HepG2 (cell line): ENCODE data around the gene CIAO2A. TPM values are rescaled to one million over a fixed set of nuclear protein-coding genes. Genes with fewer than 3 reads are reported as not detected.

Experiments used
- PHF5A ChIP-seq: IDR thresholded peaks from one replicate; pipeline ENCODE4 v1.6.1; 2018; ENCODE audit warnings: low read depth, missing genetic modification reagents; ENCODE audit not compliant: unreplicated experiment
- RBFOX2 ChIP-seq: fragments of 200-400 bp; formaldehyde crosslinking; IDR thresholded peaks from 2 replicates; pipeline ENCODE4 v1.6.1; 2017; ENCODE audit warnings: low read depth, mild to moderate bottlenecking, low read length
- RELA ChIP-seq: sonication (generic); formaldehyde crosslinking; IDR thresholded peaks from 2 replicates; pipeline ENCODE4 v1.4.0; 2020; ENCODE audit warnings: missing genetic modification reagents
- SMC3 ChIP-seq: IDR thresholded peaks from 2 replicates; pipeline ENCODE4 v1.6.1; 2011; ENCODE audit warnings: low read length, improper control_type of control experiment
- SP140L ChIP-seq: sonication (generic); formaldehyde crosslinking; IDR thresholded peaks from 2 replicates; pipeline ENCODE4 v1.4.0; 2020; ENCODE audit warnings: missing genetic modification reagents, borderline replicate concordance
- ZMYM3 ChIP-seq: sonication (generic); formaldehyde crosslinking; IDR thresholded peaks from 2 replicates; pipeline ENCODE4 v1.5.1; 2020; ENCODE audit warnings: mild to moderate bottlenecking, missing genetic modification reagents
- ZNF12 ChIP-seq: sonication (generic); formaldehyde crosslinking; IDR thresholded peaks from 2 replicates; pipeline ENCODE4 v1.5.0; 2020; ENCODE audit warnings: missing genetic modification reagents
- ZNF572 ChIP-seq: sonication (generic); formaldehyde crosslinking; IDR thresholded peaks from 2 replicates; pipeline ENCODE4 v1.5.1; 2020; ENCODE audit warnings: mild to moderate bottlenecking, missing genetic modification reagents
- polyA plus RNA-seq, 8 experiments: library from polyadenylated mRNA; depleted of rRNA in 3 of 8; stranded (reverse) in 7 of 8; unstranded in 1 of 8; fragments of >200 nt; fragmentation: Illumina TruSeq in 4 of 8; extraction: Trizol in 4 of 8; gene quantifications; 2 replicates each; pipeline versions ENCODE4 v1.2.1 to v1.2.3, GENCODE V29; 2011 to 2016; ENCODE audit warnings: low read depth in 4 of 8, missing spikeins in 1 of 8, mixed read lengths in 1 of 8; ENCODE audit not compliant: insufficient read depth in 1 of 8
- total RNA-seq, 5 experiments: library from RNA; depleted of rRNA; stranded (reverse); fragments of >200 nt; fragmentation: Illumina TruSeq; extraction: Trizol; gene quantifications; 2 replicates each; pipeline ENCODE4 v1.2.3, GENCODE V29; 2016; ENCODE audit warnings: low read depth in 1 of 5
- TF ChIP-seq, protein P1 (sequence below): sonication (generic); formaldehyde crosslinking; IDR thresholded peaks from 2 replicates; pipeline ENCODE4 v1.4.0; 2020; ENCODE audit warnings: missing genetic modification reagents
- TF ChIP-seq, protein P2 (sequence below): sonication (generic); formaldehyde crosslinking; IDR thresholded peaks from 2 replicates; pipeline ENCODE4 v1.5.0; 2020; ENCODE audit warnings: mild to moderate bottlenecking, missing genetic modification reagents, moderate library complexity

CIAO2A gene
- total and polyA plus RNA-seq, 2 of the 13 experiments (the other 11 are each of a cell fraction or from before 2014, with no cell fraction given) = 83.0 to 100 TPM

DNA sequence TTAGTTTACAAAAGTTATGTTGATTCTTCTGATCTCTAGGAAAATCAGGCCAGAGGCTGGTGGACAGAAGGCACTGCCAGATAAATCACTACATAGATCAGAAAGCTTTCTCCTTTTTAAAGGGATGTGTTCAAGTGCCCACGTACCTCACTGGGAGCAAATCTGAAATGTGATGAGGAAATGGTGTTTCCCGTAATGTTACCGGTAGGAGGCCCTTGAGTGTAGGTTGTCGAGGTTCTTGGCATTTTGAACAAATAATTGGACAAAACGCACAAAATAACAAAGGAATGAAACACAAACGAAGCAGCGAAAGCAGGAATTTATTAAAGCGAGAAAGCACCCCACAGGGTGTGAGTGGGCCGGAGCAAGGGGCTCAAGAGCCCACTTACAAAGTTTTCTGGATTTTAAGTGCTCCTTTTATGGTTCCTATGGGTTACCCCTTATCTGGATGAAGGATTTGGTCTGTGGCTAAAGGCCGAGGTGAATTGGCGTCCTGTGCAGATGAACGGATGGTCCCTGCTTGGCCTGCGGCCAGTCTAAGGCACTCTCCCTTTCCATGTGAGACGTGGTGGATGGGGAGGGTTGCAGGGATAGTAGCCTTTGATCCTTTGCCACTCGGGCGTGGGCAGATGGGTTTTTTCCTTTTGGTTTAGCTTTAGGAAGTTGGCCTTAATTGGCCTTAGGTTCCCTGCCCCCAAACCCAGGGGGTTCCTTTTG, 3.2 kb upstream of the CIAO2A start (continued):
- TF ChIP-seq, protein P1, sequence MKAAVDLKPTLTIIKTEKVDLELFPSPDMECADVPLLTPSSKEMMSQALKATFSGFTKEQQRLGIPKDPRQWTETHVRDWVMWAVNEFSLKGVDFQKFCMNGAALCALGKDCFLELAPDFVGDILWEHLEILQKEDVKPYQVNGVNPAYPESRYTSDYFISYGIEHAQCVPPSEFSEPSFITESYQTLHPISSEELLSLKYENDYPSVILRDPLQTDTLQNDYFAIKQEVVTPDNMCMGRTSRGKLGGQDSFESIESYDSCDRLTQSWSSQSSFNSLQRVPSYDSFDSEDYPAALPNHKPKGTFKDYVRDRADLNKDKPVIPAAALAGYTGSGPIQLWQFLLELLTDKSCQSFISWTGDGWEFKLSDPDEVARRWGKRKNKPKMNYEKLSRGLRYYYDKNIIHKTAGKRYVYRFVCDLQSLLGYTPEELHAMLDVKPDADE (CRISPR knock-in tag) = no peak
- TF ChIP-seq SMC3 (peak; percentile 9; the same call in 1 of the 2 replicates), ZNF12 (CRISPR knock-in tag) (no peak), RELA (CRISPR knock-in tag) (no peak), RBFOX2 (no peak), SP140L (CRISPR knock-in tag) (no peak), ZMYM3 (CRISPR knock-in tag) (no peak), PHF5A (CRISPR knock-in tag) (no peak), ZNF572 (no peak)
- TF ChIP-seq, protein P2, sequence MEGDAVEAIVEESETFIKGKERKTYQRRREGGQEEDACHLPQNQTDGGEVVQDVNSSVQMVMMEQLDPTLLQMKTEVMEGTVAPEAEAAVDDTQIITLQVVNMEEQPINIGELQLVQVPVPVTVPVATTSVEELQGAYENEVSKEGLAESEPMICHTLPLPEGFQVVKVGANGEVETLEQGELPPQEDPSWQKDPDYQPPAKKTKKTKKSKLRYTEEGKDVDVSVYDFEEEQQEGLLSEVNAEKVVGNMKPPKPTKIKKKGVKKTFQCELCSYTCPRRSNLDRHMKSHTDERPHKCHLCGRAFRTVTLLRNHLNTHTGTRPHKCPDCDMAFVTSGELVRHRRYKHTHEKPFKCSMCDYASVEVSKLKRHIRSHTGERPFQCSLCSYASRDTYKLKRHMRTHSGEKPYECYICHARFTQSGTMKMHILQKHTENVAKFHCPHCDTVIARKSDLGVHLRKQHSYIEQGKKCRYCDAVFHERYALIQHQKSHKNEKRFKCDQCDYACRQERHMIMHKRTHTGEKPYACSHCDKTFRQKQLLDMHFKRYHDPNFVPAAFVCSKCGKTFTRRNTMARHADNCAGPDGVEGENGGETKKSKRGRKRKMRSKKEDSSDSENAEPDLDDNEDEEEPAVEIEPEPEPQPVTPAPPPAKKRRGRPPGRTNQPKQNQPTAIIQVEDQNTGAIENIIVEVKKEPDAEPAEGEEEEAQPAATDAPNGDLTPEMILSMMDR (CRISPR knock-in tag) = 0 out of 2 replicates have a peak, but pooled peaks have one; percentile 26
